ENCODE measurements around the gene TAGLN.

Gene TAGLN

GRCh38 chr11:117195761-117196160 lies 3.4 kb upstream of the TAGLN start:
- no peak for DNase-seq (ENCODE audit: low read depth, low spot score)

DNA sequence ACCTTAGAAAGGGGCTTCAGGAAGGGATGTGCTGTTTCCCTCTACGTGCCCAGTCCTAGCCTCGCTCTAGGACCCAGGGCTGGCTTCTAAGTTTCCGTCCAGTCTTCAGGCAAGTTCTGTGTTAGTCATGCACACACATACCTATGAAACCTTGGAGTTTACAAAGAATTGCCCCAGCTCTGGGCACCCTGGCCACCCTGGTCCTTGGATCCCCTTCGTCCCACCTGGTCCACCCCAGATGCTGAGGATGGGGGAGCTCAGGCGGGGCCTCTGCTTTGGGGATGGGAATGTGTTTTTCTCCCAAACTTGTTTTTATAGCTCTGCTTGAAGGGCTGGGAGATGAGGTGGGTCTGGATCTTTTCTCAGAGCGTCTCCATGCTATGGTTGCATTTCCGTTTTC lies 2.2 kb upstream of the TAGLN start:
- no peak for DNase-seq (ENCODE audit: low read depth, low spot score)

DNA sequence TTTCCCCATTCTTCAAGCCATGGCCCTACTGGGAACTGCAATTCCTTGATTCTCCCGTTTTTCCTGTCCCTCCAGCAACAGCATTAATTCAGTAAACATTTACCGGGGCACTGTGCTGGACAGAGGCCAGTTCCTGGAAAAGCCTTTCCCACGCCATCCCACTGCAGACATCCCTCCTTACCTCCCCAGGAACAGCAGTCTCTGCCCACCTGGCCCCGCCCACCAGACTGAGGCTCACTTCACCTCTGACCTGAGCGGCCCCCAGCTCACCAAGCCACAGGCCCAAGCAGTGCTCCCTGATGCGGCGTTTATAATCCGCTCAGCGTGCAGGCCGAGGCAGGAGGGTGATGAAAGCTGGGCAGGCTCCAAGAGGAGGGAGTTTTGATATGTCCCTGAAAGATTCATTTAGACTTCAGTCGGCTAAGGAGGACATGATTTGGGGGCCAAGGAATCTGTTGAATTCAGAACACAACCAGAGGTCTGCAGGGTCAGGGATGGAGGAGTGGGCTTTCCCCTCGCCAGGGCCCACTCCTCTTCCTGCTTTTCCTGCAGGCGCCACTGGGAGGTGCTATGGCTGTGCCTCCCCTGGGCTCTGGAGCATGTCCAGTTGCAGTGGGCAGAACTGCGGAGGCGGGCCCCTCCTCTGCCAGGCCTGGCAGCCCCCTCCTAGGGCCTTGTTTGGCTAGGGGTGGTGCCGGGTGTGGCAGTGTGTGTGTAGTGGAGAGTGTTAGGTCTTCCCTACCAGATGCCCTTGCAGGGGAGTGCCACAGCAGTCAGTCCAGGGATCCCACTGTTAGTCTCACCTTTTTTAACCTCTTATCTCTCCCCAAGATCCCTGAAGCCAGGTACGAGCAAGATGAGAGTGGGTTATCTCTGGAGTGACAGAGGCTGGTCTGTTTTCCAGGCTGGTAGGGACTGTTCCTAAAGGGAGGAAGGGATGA lies 1.4 kb upstream of the TAGLN start:
- peak; percentile 78 for DNase-seq (ENCODE audit: low read depth, low spot score)

DNA sequence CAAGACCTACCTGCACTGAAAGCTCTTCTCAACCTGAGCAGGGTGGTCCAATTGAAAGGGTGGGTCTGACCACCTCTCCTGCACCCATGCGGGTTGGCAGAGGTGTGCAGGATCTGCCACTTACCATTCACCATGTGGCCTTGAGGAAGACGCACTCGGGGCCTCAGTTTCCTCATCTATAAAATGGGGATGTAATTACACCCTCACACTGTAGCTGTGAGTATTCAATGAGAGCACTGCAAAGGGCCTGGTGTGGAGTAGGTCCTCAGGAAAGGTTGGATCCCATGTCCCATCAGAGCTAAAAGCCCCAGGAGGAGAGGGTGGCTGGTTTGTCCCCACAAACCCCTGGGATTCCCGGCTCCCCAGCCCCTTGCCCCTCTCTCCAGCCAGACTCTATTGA lies 557 bp upstream of the TAGLN start:
- no peak for DNase-seq (ENCODE audit: low read depth, low spot score)

- DNase-seq (ENCODE audit: low read depth, low spot score), result peak; percentile 48
These were observed 994 bp downstream of the TAGLN start for GRCh38 chr11:117199916-117200812.

DNA sequence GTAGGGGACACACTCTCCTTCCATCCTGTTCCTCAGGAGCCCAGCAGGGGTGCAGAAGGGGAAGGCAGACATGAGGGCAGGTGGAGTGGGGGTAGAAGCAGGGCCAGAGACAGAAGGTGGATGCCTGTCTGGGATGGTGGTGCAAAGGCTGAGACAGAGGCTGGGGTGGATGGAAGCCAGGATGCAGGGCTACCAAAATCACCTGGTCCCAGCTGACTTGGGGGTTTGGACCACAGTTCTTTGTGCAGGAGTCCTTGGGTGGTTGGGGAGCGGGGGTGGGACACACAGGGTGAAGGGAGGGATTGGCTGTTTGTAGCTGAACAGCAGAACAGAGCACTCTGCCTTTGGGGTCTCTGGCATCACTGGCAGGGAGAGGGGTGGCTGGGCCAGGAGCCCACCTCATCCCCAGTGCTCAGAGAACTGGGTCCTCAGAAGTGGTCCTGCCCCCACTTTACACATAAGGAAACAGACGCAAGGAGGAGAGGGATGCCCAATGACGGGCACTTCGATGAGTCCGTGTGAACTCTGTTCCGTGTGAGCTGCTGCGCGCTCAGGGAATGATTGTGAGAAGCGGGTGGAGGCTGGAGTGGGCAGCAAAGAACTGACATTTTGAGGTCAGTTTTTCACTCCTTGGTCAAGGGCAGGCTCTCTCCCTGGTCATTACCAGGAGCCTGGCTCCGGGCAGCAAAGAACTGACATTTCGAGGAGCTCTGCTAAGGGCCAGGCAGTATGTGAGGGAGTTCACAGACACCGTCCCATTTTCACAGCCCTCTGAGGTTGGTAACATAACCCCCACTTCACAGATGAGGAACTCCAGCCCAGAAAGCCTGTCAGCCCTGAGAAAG lies 1.9 kb downstream of the TAGLN start:
- DNase-seq (ENCODE audit: low read depth, low spot score), result peak; percentile 33

GRCh38 chr11:117201658-117202305 lies 2.6 kb downstream of the TAGLN start:
- DNase-seq (ENCODE audit: low read depth, low spot score), result peak; percentile 35

GRCh38 chr11:117202386-117203068 lies 3.4 kb downstream of the TAGLN start:
- peak; percentile 34 for DNase-seq (ENCODE audit: low read depth, low spot score)

GRCh38 chr11:117203069-117203407 lies 3.9 kb downstream of the TAGLN start:
- DNase-seq (ENCODE audit: low read depth, low spot score), result peak; percentile 23

- DNase-seq (ENCODE audit: low read depth, low spot score), result no peak
These were observed 5.3 kb downstream of the TAGLN start for GRCh38 chr11:117204283-117205080.

DNA sequence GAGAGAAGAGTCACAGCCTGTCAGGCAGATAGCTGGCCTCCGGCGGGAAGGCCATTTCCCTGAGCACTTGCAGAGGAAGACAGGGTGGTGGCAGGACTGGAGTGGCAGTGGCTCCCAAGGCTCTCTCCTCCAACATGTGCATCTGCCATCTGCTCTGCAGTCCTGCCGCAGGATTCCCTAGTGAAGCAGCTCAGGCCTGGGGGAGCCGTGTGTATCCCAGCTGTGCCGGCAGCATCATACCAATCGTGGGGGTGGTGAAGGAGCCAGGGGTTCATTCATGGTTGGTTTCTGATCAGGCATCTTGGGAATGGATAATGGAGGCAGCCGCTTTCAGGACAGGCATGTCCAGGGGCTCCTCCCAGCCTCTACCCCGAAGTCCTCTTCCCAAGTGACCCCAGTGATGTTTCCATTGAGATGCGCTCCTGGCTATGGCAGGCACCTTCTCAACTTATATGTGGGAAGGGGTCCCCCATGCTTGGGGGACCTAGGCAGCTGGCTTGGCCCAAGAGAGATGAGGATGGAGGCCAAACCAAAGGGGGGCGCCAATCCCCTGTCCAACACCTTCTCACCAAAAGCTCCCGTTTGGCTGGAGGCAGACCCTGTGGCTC lies 6.1 kb downstream of the TAGLN start:
- DNase-seq (ENCODE audit: low read depth, low spot score), result peak; percentile 25

DNA sequence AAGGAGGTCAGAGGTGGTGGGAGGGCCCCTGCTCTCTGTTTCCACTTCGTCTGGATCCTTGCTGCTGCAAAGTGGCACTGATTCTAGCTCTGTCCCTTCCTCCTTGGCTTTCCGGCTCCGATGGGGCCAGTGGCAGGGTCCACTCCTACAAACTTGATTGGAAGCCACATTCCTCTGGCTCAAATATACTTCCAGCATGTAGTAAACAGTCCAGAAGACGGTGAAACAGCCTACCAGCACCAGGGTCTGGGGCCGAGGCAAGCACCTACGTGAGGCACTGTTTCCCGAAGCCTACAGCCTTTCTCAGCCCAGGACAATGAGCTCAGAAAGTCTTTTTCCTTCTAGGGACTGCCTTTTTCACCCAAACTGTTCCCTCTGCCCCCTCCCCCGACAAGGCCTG lies 6.9 kb downstream of the TAGLN start:
- DNase-seq (ENCODE audit: low read depth, low spot score), result peak; percentile 30

GRCh38 chr11:117206859-117207258 lies 7.7 kb downstream of the TAGLN start:
- DNase-seq (ENCODE audit: low read depth, low spot score), result peak; percentile 31

DNA sequence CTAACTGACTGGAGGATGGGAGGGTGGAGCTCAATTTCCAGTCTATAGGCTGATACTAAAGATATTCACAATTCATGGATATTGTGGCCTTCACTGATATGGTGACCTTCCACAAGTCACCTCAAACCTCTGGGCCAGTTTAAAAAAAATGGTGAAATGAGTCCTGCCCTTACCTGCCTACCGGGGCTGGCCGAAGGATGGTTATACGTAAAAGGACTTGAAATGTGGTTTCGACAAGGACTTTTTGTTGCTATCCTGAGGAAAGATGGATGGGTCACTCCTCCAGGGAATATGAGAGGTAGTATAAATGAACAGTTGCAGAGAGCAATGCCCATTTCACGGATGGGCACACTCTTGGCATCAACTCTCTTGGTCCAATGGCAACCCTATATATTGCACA lies 8.3 kb downstream of the TAGLN start:
- DNase-seq (ENCODE audit: low read depth, low spot score), result peak; percentile 16

GRCh38 chr11:117208710-117209109 lies 9.5 kb downstream of the TAGLN start:
- DNase-seq (ENCODE audit: low read depth, low spot score), result peak; percentile 76

DNA sequence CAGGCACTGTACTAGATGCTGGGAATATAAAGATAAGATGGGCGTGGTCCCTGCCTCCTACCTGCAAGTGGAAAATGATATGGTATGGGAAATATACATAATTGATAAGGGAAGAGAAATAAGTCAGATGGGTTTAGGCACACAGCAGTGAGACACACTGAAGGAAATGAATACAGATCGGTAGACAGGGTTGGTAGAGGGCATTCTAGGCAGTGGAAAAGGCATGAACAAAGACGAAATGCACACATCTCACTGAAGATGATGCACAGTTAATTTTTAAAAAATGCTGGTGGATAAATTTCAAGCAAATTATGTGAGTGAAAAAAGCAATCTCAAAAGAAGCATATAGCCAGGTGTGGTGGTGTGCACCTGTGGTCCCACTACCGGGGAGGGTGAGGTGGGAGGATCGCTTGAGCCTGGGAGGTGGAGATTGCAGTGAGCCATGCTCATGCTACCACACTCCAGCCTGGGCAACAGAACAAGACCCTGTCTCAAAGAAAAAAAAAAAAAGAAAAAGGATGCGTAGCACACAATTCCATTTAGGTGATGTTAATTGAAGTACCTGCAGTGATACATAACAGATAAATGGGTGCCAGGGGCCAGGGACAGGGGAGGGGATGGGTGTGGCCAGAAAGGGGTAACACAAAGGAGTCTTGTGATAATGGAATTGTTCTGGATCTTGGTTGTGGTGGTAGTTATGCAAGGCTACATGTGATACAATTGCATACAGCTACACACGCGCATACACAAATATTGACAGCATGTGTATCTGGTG lies 10.4 kb downstream of the TAGLN start:
- DNase-seq (ENCODE audit: low read depth, low spot score), result peak; percentile 77

- DNase-seq (ENCODE audit: low read depth, low spot score), result peak; percentile 36
These were observed 11.4 kb downstream of the TAGLN start for GRCh38 chr11:117210620-117211019.

GRCh38 chr11:117212697-117213355 lies 13.7 kb downstream of the TAGLN start:
- no peak for DNase-seq (ENCODE audit: low read depth, low spot score)
